HL-60 (cell line): ENCODE measurements around the gene GTF2IRD1.
"Not testable (repeated sequence)": the region's sequence is repeated elsewhere in the genome, so short reads cannot be mapped to it uniquely, and the experiment has no call there.

Experiments used
- CTCF ChIP-seq: IDR thresholded peaks from one replicate; pipeline ENCODE4 v1.5.1; 2011; ENCODE audit warnings: low read length, control low read depth, inconsistent platforms; ENCODE audit not compliant: insufficient read depth
- GABPA ChIP-seq: IDR thresholded peaks from 2 replicates; pipeline ENCODE4 v1.6.1; 2012; ENCODE audit warnings: low read depth
- POLR2AphosphoS5 ChIP-seq: IDR thresholded peaks from 2 replicates; pipeline ENCODE4 v1.6.1; 2012; ENCODE audit warnings: low read depth
- REST ChIP-seq: IDR thresholded peaks from 2 replicates; pipeline ENCODE4 v1.6.1; 2012; ENCODE audit warnings: low read depth; ENCODE audit not compliant: insufficient replicate concordance

GRCh38 chr7:74563639-74564038, 109.9 kb downstream of the GTF2IRD1 start:
- TF ChIP-seq CTCF, POLR2AphosphoS5, REST, GABPA: not testable (repeated sequence)
